Activated CD4-positive, alpha-beta T cell treated with anti-CD3 and anti-CD28 coated beads for 24 hours (primary cell): Measurements from ENCODE around the gene DISC1.

Experiments
- DNase-seq, 2 donors: peaks; one replicate each; pipeline ENCODE4 v3.0.0-alpha.2; 2020; ENCODE audit warnings: low read depth in 2 of 2

Gene DISC1

DNA sequence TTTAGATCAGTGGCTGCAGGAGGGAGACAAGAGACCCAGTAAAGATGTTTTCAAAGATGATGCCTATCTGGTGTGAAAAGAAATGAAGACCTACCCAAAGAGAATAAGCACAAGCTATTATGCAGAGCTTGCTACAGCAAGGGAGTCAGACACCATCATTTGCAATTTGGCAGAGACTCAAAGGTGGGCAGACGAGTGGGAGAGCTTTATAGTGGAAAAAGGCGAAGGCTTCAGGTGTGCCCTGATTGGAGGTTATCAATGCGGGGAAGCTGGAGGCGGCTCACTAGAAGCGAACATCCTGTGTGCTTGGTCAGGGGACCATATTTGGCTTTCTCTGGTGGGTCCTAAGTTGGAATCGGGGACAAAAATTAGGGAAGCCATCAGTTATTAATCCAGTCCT lies 183.8 kb downstream of the DISC1 start:
- DNase-seq = no peak

- DNase-seq = no peak
Measured at GRCh38 chr1:231814021-231814420, 187.4 kb downstream of the DISC1 start.

- no peak for DNase-seq
Measured at GRCh38 chr1:231814521-231814920, 187.9 kb downstream of the DISC1 start.

- no peak for DNase-seq
Measured at GRCh38 chr1:231817801-231818200, 191.2 kb downstream of the DISC1 start.

GRCh38 chr1:231818337-231818736 lies 191.7 kb downstream of the DISC1 start:
- no peak for DNase-seq

GRCh38 chr1:231821281-231821680 lies 194.7 kb downstream of the DISC1 start:
- DNase-seq = no peak

DNA sequence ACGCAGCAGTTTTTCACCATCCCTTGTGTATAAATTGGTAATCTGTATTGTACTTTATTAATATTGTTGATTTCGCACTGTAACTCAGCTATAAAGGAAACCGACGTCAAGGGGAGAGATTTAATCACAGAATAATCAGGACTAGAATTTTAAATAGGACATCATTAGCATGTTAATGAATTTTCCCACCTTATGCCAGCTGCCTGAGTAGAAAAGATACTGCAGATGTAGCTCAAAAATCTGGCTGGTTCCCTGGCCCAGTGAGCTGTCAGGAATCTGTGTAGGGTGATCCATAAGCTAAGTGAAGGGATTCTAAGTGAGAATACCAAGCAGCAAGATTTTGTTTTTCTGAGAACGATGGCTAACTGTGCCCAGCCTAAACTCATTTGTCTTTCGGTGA lies 195.5 kb downstream of the DISC1 start:
- no peak for DNase-seq

DNA sequence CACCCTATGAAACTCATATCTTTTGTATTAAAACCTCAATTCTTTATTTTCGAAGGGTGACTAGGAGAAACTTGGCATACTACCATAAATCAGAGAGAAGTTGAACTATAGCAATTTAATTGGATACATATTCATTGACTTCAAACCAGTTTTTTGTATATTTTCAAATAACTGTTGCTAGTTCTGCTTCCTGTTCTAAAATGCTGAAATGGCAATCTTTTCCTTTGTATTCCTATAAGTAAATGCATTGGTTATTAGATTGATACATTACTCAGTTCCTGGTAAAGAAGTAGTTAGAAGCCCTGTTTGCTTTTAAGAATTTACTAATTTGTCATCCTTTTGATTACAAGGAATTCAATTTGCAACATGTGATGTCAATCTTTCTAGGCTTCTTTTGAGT lies 200.0 kb downstream of the DISC1 start:
- DNase-seq = no peak

- no peak for DNase-seq
Measured at GRCh38 chr1:231827337-231828105, 200.9 kb downstream of the DISC1 start.

DNA sequence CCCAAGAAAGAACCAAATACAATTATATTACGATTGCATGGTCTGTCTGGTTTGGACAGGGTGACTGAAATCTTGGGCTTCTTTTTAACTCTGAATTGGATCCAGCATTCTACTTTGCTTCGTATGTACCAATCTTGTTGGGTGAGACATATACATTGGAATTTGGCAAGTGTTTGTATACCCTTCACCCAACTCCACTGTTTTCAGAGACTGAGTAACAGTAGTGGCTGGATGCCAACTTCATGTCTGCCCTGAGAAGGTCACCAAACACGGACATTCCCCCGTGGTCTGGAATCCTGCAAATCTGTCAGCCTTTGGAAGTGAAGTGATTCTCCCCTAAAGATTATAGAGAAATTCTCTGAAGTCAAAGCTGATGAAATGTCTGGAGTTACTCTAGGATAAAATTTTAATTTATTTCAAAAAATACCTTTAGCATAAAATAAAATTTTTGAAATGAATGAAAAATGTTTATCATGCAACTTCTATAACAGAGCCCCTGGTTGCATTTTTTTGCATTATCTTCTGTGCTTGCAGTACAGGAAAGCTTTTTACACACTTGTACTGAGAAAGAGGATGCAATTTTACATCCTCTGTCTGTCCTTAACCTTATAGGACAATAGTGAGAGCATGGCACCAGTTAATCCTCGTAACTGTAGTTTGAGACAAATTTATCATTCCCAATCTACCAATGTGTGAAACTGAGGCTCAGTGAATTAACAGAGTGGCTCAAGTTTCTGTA lies 201.8 kb downstream of the DISC1 start:
- no peak for DNase-seq

DNA sequence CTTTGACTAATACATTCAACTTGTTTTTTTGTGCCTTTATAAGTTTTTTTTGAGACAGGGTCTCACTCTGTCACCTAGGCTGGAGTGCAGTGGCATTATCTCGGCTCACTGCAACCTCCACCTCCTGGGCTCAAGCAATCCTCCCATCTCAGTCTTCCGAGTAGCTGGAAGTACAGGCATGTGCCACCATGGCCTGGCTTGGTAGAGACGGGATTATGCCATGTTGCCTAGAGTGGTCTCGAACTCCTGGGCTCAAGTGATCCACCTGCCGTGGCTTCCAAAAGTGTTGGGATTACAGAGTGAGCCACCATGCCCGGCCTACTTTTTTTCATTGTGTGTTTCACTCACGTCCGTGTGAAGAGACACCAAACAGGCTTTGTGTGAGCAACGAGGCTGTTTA lies 202.7 kb downstream of the DISC1 start:
- no peak for DNase-seq

GRCh38 chr1:231836227-231836893 lies 209.8 kb downstream of the DISC1 start:
- no peak for DNase-seq

DNA sequence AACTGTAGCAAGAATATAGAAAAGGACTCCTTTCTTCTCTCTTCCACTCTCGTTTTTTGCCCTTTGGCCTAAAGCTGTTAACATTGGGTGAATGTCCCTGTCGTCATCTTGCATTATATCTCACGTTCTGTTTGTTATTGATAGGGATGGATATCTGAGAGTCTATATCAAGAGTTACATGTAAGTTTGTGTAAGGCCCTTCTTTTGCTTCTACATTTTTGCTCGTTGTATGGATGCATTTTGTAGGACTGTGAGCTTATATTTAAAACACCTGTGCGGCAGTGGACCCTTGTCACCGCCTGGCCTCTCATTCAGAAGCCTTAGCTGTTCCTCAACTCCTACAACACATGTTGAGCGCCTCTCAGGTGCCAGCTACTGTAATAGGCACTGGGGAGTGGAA lies 211.9 kb downstream of the DISC1 start:
- no peak for DNase-seq

DNA sequence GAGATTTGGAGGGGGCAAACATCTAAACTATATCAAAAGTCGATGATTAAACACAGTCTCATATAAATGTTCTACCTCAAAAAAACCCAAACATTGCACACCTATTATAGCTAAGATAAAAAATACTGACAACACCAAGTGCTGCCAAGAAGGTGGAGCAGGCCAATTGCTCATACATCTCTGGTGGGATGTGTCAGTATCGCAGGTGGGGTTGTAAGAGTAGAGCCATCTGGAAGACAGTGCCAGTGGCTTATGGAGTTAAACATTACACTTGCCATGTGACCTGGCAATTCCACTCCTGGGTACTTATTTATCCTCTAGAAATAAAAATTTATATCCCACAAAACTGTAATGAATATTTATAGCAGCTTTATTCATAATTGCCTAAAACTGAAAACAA lies 213.4 kb downstream of the DISC1 start:
- no peak for DNase-seq

DNA sequence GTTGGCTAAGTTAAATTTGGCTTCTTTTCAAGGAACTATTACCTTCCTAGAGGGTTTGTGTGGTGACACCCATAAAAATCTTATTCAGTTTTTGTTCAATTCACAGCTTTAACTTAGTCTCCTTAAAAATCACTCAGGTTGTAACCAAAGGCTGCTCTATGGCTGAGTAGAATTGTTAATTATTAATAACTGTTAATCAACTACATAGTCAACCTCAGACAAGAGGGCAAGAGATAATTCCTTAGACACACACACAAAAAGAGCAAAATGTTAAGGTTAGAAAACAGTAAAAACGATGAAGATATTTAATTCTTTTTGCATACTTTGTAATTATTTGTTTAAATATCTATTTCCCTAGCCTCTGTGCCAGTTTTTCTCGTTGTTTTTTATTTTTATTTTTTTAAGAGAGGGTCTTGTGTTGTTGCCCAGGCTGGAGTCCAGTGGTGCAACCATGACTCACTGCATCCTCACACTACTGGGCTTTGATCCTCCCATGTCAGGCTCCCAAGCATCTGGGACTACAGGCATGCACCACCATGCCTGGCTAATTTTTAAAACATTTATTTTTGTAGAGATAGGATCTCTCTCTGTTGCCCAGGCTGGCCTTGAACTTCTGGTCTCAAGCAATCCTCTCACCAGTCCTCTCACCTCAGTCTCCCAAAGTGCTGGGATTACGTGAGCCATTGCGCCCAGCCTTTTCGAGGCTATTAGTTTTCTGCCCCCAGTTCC lies 215.2 kb downstream of the DISC1 start:
- DNase-seq = no peak

GRCh38 chr1:231842441-231842840 lies 215.9 kb downstream of the DISC1 start:
- no peak for DNase-seq

DNA sequence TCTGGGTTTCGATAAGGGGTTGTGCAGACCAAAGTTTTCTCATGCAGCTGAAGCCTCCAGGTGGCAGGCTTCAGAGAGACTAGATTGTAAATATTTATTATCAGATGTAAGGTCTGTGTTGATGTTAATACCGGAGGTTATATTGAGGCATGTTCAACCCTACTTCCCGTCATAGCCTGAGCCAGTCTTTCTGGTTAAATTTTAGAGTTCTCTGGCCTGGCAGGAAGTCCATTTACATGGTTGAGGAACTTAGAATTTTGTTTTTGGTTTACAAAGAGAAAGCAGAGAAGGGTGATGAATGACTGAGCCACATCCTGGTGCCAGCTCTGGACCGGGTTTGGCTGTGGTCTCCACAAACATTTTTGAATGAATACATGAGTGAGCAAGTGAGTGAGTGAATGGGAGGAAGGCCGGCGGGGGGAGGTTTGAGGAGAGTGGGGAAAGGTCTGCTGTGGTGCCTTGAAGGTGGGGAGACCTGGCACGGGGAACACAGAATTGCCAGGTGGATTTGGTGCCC lies 218.5 kb downstream of the DISC1 start:
- DNase-seq = no peak

GRCh38 chr1:231847612-231848397 lies 221.2 kb downstream of the DISC1 start:
- no peak for DNase-seq

DNA sequence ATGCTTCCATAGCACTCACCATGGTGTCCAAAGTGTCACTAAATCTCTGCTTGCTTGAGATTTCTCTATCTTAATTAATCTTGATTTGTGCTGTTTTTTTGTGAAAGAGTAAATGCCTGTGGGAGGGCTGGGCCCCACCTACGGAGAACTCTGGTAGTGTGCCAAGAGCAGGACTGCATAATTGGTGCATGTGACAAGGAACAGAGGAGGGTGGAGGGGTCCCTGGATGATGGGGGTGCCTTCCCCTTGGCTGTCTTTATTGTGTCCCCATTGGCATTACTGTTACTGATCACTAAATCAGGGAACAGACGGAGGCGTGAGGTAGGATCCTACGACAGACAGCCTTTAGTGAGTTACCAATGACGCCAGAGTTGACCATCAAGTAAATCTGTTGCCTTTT lies 223.4 kb downstream of the DISC1 start:
- DNase-seq = no peak

GRCh38 chr1:231850786-231851185 lies 224.2 kb downstream of the DISC1 start:
- no peak for DNase-seq

DNA sequence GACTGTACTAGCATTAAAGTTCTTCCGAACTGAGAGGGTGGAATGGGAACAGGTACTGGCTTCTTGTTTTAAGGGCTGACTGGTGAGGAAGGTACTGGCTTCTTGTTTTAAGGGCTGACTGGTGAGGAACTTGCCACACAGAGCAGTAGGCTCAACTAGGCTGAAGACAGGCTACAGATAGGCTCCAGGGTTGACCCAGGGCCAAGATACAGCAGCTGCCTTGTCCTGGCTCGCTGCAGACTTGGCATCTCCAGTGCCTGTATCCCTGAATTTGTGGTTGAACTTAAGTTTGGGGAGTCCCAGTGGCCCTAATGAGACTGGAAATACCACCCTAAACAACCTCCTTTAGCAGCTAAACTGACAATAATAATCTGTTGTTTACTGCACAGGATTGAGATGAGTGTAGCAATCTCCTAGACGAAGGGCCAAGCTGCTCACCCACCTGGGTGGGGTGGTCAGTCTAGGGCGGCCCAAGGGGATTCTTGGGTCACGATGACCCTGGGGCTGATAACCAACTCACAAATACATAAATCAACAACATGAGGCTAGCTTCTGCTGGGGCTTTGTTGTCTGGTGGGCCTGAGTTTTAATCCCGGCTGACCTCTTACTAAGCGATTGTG lies 227.1 kb downstream of the DISC1 start:
- no peak for DNase-seq
